Endothelial cell of umbilical vein (primary cell): ENCODE data around the gene DPYD. TPM values are rescaled to one million over a fixed set of nuclear protein-coding genes. Genes with fewer than 3 reads are reported as not detected.

Experiments used
- BruUV-seq: library from RNA; stranded (reverse); fragments of 400-500 nt; replicated peaks from 2 replicates; lab custom pipeline; 2021; lab: Mats Ljungman, UMichigan
- CTCF ChIA-PET: fragments of 300-600, 350-600 bp; sonication (Branson Sonifier 250); formaldehyde crosslinking; loops from one replicate; lab custom pipeline; 2021; ENCODE audit warnings: antibody characterized with exemption, inconsistent platforms; lab: Charles Lee
- POLR2A ChIA-PET: fragments of 300-600, 350-600 bp; sonication (Branson Sonifier 250); formaldehyde crosslinking; loops from one replicate; lab custom pipeline; 2021; ENCODE audit warnings: antibody characterized with exemption, inconsistent platforms; lab: Charles Lee
- DNase-seq: peaks from one replicate; pipeline ENCODE4 v3.0.0-alpha.2; 2011; ENCODE audit warnings: low read depth, low spot score
- FAIRE-seq: peaks from 2 replicates; lab custom pipeline; 2011; peaks lifted over from hg19 to GRCh38; lab: Jason Lieb, UNC
- H2AFZ ChIP-seq: 2 replicates; pipeline ENCODE4 v1.6.0; 2012; ENCODE audit warnings: low read depth, low read length, control low read depth, inconsistent platforms
- H3K27ac ChIP-seq: 2 replicates; pipeline ENCODE4 v1.5.1; 2011; ENCODE audit warnings: low read depth, mild to moderate bottlenecking, control low read depth, low read length, moderate library complexity; ENCODE audit not compliant: insufficient read depth
- H3K27me3 ChIP-seq, 2 experiments: 2 replicates each; pipeline versions ENCODE4 v1.6.0 to v1.6.1; 2011; ENCODE audit warnings: low read length in 2 of 2, mixed read lengths in 1 of 2; ENCODE audit not compliant: control insufficient read depth in 2 of 2, insufficient read depth in 2 of 2
- H3K36me3 ChIP-seq, 2 experiments: 2 replicates in 1 of 2; 3 replicates in 1 of 2; pipeline ENCODE4 v1.5.1; 2011; ENCODE audit warnings: low read length in 2 of 2, mild to moderate bottlenecking in 1 of 2, moderate library complexity in 1 of 2; ENCODE audit not compliant: control insufficient read depth in 2 of 2, insufficient read depth in 2 of 2; ENCODE audit errors: extremely low read depth in 1 of 2
- H3K4me1 ChIP-seq: 3 replicates; pipeline ENCODE4 v1.5.1; 2011; ENCODE audit warnings: mild to moderate bottlenecking, low read length; ENCODE audit not compliant: control insufficient read depth, insufficient read depth; ENCODE audit errors: extremely low read depth
- H3K4me2 ChIP-seq: 2 replicates; pipeline ENCODE4 v1.6.1; 2011; ENCODE audit warnings: low read length, control low read depth, mixed read lengths; ENCODE audit not compliant: insufficient read depth
- H3K4me3 ChIP-seq, 3 experiments: fragments of 200-600 bp in 1 of 3; sonication (generic), shearing (Covaris generic) in 1 of 3; replicated peaks in 1 of 3; 2 replicates each; pipeline ENCODE4 v1.5.1; 2011 to 2016; ENCODE audit warnings: control low read depth in 3 of 3, low read length in 3 of 3, mild to moderate bottlenecking in 2 of 3, inconsistent platforms in 1 of 3, low read depth in 1 of 3, moderate library complexity in 1 of 3; ENCODE audit not compliant: insufficient read depth in 1 of 3
- H3K79me2 ChIP-seq: 2 replicates; pipeline ENCODE4 v1.6.0; 2012; ENCODE audit warnings: low read length, inconsistent platforms; ENCODE audit not compliant: control insufficient read depth, insufficient read depth
- H3K9ac ChIP-seq: replicated peaks from 2 replicates; pipeline ENCODE3; 2011; ENCODE audit warnings: low read length, control low read depth; ENCODE audit not compliant: insufficient read depth; ENCODE audit errors: extremely low read depth
- H3K9me1 ChIP-seq: replicated peaks from 3 replicates; pipeline ENCODE4 v1.6.0; 2011; ENCODE audit warnings: mild to moderate bottlenecking, low read length; ENCODE audit not compliant: control insufficient read depth, insufficient read depth; ENCODE audit errors: extremely low read depth
- H3K9me3 ChIP-seq: replicated peaks from 2 replicates; pipeline ENCODE4 v1.5.1; 2012; ENCODE audit warnings: low read length, inconsistent platforms; ENCODE audit not compliant: control insufficient read depth, insufficient read depth
- H4K20me1 ChIP-seq: replicated peaks from 2 replicates; pipeline ENCODE3; 2011; ENCODE audit warnings: mild to moderate bottlenecking, low read length; ENCODE audit not compliant: control insufficient read depth, insufficient read depth; ENCODE audit errors: extremely low read depth
- EZH2 ChIP-seq: IDR thresholded peaks from 2 replicates; pipeline ENCODE4 v1.6.1; 2012; ENCODE audit warnings: borderline replicate concordance, low read depth, mild to moderate bottlenecking, moderate library complexity, low read length, inconsistent platforms; ENCODE audit not compliant: severe bottlenecking
- FOS ChIP-seq: IDR thresholded peaks from 2 replicates; pipeline ENCODE4 v1.6.1; 2011; ENCODE audit warnings: mild to moderate bottlenecking, low read length, moderate library complexity, borderline replicate concordance; ENCODE audit not compliant: insufficient read depth
- GATA2 ChIP-seq: IDR thresholded peaks from 2 replicates; pipeline ENCODE4 v1.7.0; 2011; ENCODE audit warnings: low read depth, mild to moderate bottlenecking, moderate library complexity, mixed read lengths, low read length; ENCODE audit not compliant: insufficient read length, insufficient read depth
- JUN ChIP-seq: IDR thresholded peaks from 2 replicates; pipeline ENCODE4 v1.6.1; 2011; ENCODE audit warnings: borderline replicate concordance, low read depth; ENCODE audit not compliant: insufficient read length, insufficient read depth
- MYC ChIP-seq: IDR thresholded peaks from one replicate; pipeline ENCODE4 v1.6.1; 2011; ENCODE audit warnings: mild to moderate bottlenecking, low read depth, low read length
- POLR2A ChIP-seq: IDR thresholded peaks from 2 replicates; pipeline ENCODE4 v1.6.1; 2012; ENCODE audit warnings: low read depth, mild to moderate bottlenecking, control low read depth, low read length
- POLR2AphosphoS5 ChIP-seq: IDR thresholded peaks from 2 replicates; pipeline ENCODE4 v1.6.1; 2012; ENCODE audit warnings: low read depth, mild to moderate bottlenecking, control low read depth, low read length, moderate library complexity; ENCODE audit not compliant: insufficient read depth
- dilution Hi-C: fragments of 300-500 bp; cut with MboI; formaldehyde crosslinking; loops from one replicate; pipeline ENCODE4 v1.15.0; 2019; ENCODE audit warnings: low sequenced_read_pairs; ENCODE audit not compliant: extremely low pct_ligation_motif_present
- intact Hi-C: fragments of 100-400 bp; cut with micrococcal nuclease; formaldehyde crosslinking; loops from one replicate; pipeline ENCODE4 v1.10.0; 2022
- polyA plus RNA-seq, 4 experiments: library from polyadenylated mRNA; depleted of rRNA in 3 of 4; stranded (reverse) in 3 of 4; unstranded in 1 of 4; fragments of >200 nt; gene quantifications; 2 replicates each; pipeline versions ENCODE4 v1.2.1 to v1.2.3, GENCODE V29; 2011 to 2012; ENCODE audit warnings: missing spikeins in 1 of 4
- total RNA-seq: library from RNA; stranded (reverse); gene quantifications from 2 replicates; pipeline ENCODE4 v1.2.3, GENCODE V29; 2021
- TF ChIP-seq, protein P1 (sequence below), 2 donors: IDR thresholded peaks; 1 replicate in 1 of 2; 2 replicates in 1 of 2; pipeline ENCODE4 v1.5.1; 2011; ENCODE audit warnings: low read length in 2 of 2, mild to moderate bottlenecking in 2 of 2, moderate library complexity in 2 of 2, control low read depth in 1 of 2, inconsistent platforms in 1 of 2, low read depth in 1 of 2; ENCODE audit not compliant: insufficient read depth in 1 of 2; ENCODE audit errors: extremely low read depth in 1 of 2
- TF ChIP-seq, protein P2 (sequence below): IDR thresholded peaks from 2 replicates; pipeline ENCODE4 v1.6.1; 2011; ENCODE audit not compliant: insufficient read depth, insufficient read length

DPYD gene
- total and polyA plus RNA-seq, 2 donors (not counting 3 experiments of a cell fraction or from before 2014, with no cell fraction given), result 4.6 to 15.1 TPM

DNA sequence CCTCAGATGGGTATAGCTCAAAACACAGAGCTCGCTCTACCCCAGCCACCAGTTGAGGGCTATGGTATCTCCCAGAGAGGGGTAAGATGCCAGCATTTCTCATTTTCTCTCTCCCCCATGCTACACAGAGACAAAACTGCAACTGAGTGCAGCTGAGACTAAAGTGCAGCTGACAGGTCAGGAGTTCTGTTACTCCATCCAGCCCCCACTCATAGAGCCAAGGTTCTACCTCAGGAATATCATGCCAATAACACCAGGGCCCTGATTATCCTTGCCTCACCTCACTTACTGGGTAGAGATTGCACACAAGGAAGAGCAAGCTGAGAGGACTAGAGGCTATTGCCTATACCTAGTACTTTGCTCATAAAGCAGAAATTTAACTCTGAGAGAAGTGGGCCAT is 34.6 kb downstream of the DPYD start:
- intact Hi-C loops (no loop called here), dilution Hi-C loops (no loop called here)
- BruUV-seq, result no TSS peak
- Histone ChIP-seq H3K79me2 (peaks cover 2% of the 10 kb centered on the region), H3K27ac (no peak overlapping the region), H3K4me2 (no peak overlapping the region), H3K9me1 (no peaks in the 10 kb centered on the region), H3K9me3 (no peaks in the 10 kb centered on the region), H3K9ac (no peak overlapping the region), H3K4me1 (no peaks in the 10 kb centered on the region), H3K4me3 (no peak overlapping the region), H3K27me3 (no peaks in the 10 kb centered on the region), H4K20me1 (no peaks in the 10 kb centered on the region), H2AFZ (no peak overlapping the region), H3K36me3 (no peaks in the 10 kb centered on the region)
- TF ChIP-seq POLR2AphosphoS5 (no peak), EZH2 (no peak), FOS (no peak), GATA2 (no peak), POLR2A (no peak), JUN (no peak), MYC (no peak)
- TF ChIP-seq, protein P1, sequence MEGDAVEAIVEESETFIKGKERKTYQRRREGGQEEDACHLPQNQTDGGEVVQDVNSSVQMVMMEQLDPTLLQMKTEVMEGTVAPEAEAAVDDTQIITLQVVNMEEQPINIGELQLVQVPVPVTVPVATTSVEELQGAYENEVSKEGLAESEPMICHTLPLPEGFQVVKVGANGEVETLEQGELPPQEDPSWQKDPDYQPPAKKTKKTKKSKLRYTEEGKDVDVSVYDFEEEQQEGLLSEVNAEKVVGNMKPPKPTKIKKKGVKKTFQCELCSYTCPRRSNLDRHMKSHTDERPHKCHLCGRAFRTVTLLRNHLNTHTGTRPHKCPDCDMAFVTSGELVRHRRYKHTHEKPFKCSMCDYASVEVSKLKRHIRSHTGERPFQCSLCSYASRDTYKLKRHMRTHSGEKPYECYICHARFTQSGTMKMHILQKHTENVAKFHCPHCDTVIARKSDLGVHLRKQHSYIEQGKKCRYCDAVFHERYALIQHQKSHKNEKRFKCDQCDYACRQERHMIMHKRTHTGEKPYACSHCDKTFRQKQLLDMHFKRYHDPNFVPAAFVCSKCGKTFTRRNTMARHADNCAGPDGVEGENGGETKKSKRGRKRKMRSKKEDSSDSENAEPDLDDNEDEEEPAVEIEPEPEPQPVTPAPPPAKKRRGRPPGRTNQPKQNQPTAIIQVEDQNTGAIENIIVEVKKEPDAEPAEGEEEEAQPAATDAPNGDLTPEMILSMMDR (IDR thresholded peaks at IDR 0.05; ENCODE audit: extremely low read depth in 1 of 2, insufficient read depth in 1 of 2, low read depth in 1 of 2, low read length in 2 of 2), result no peak
- TF ChIP-seq, protein P2, sequence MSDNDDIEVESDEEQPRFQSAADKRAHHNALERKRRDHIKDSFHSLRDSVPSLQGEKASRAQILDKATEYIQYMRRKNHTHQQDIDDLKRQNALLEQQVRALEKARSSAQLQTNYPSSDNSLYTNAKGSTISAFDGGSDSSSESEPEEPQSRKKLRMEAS, result no peak
- DNase-seq (no peak), FAIRE-seq (no peak)
- ChIA-PET POLR2A (no interaction called here), CTCF (interaction anchor here (1.0 to 1.9 kb wide), 2 partner anchors 8 to 10 kb away, joined by 3 to 5 read pairs; no protein-coding TSS in a partner anchor)
